B cell (primary cell): ENCODE data around the gene CACNG1. TPM values are rescaled to one million over a fixed set of nuclear protein-coding genes. Genes with fewer than 3 reads are reported as not detected.
"Not testable (repeated sequence)": the region's sequence is repeated elsewhere in the genome, so short reads cannot be mapped to it uniquely, and the experiment has no call there.

Experiments
- ATAC-seq: fragments of 200-7000 bp; cut with Tn5 transposase; one replicate; pipeline ENCODE4 v1.10.0; 2021; ENCODE audit warnings: low read depth, mild to moderate bottlenecking, moderate number of reproducible peaks, moderate library complexity
- CTCF ChIA-PET: fragments of 350-600 bp; sonication (Branson Sonifier 250); formaldehyde crosslinking; loops from one replicate; lab custom pipeline; 2021; ENCODE audit warnings: antibody characterized with exemption, inconsistent platforms; lab: Charles Lee
- POLR2A ChIA-PET: fragments of 350-600 bp; sonication (Branson Sonifier 250); formaldehyde crosslinking; loops from one replicate; lab custom pipeline; 2021; ENCODE audit warnings: antibody characterized with exemption; lab: Charles Lee
- DNase-seq: peaks from one replicate; pipeline ENCODE4 v3.0.0; 2013
- H2AFZ ChIP-seq: 2 replicates; pipeline ENCODE4 v1.6.1; 2012; ENCODE audit warnings: mild to moderate bottlenecking, low read depth, low read length; ENCODE audit not compliant: insufficient read depth, poor library complexity, severe bottlenecking
- H3K27ac ChIP-seq, 2 donors: 1 replicate in 1 of 2; 2 replicates in 1 of 2; pipeline ENCODE4 v1.5.1; 2012 to 2013; ENCODE audit warnings: low read length in 2 of 2, mild to moderate bottlenecking in 2 of 2, moderate library complexity in 1 of 2
- H3K27me3 ChIP-seq, 4 experiments: fragments of 200-600 bp in 1 of 4; sonication (generic) in 1 of 4; replicated peaks in 1 of 4; 1 replicate in 2 of 4; 2 replicates in 2 of 4; pipeline versions ENCODE4 v1.6.1 to v1.7.0; 2013 to 2016; ENCODE audit warnings: low read length in 3 of 4, mild to moderate bottlenecking in 2 of 4, mixed read lengths in 1 of 4, moderate library complexity in 1 of 4; ENCODE audit not compliant: insufficient read depth in 4 of 4, control insufficient read depth in 3 of 4; ENCODE audit errors: control extremely low read depth in 1 of 4
- H3K36me3 ChIP-seq, 2 experiments: replicated peaks in 1 of 2; 1 replicate in 1 of 2; 2 replicates in 1 of 2; pipeline versions ENCODE4 v1.6.1 to v1.7.1; 2013; ENCODE audit warnings: low read length in 1 of 2; ENCODE audit not compliant: insufficient read depth in 2 of 2, control insufficient read depth in 1 of 2; ENCODE audit errors: control extremely low read depth in 1 of 2, extremely low read depth in 1 of 2
- H3K4me1 ChIP-seq, 2 donors: fragments of 200-600 bp in 1 of 2; sonication (generic) in 1 of 2; 1 replicate in 1 of 2; 2 replicates in 1 of 2; pipeline versions ENCODE4 v1.5.1 to v1.6.1; 2013 to 2017; ENCODE audit warnings: low read length in 2 of 2; ENCODE audit not compliant: control insufficient read depth in 2 of 2, insufficient read depth in 2 of 2
- H3K4me2 ChIP-seq: replicated peaks from 2 replicates; pipeline ENCODE3; 2012; ENCODE audit warnings: mild to moderate bottlenecking, low read depth, low read length; ENCODE audit not compliant: poor library complexity, severe bottlenecking
- H3K4me3 ChIP-seq, 5 experiments: fragments of 200-600 bp in 1 of 5; sonication (generic) in 1 of 5; 1 replicate in 3 of 5; 2 replicates in 2 of 5; pipeline versions ENCODE4 v1.5.1 to v1.7.0; 2011 to 2016; ENCODE audit warnings: low read length in 4 of 5, mild to moderate bottlenecking in 4 of 5, low read depth in 2 of 5, control low read depth in 1 of 5, moderate library complexity in 1 of 5; ENCODE audit not compliant: insufficient read depth in 1 of 5; ENCODE audit errors: control extremely low read depth in 1 of 5, extremely low read depth in 1 of 5
- H3K79me2 ChIP-seq: fragments of 200-600 bp; sonication (generic); one replicate; pipeline ENCODE4 v1.6.0; 2016; ENCODE audit warnings: low read length; ENCODE audit not compliant: control insufficient read depth, insufficient read depth
- H3K9ac ChIP-seq: fragments of 200-600 bp; sonication (generic); 2 replicates; pipeline ENCODE4 v1.6.1; 2017; ENCODE audit warnings: mild to moderate bottlenecking, low read length, moderate library complexity
- H3K9me3 ChIP-seq, 3 donors: one replicate each; pipeline versions ENCODE4 v1.6.1 to v1.7.1; 2013; ENCODE audit warnings: low read length in 2 of 3; ENCODE audit not compliant: control insufficient read depth in 2 of 3, insufficient read depth in 1 of 3; ENCODE audit errors: control extremely low read depth in 1 of 3
- H4K20me1 ChIP-seq: 2 replicates; pipeline ENCODE4 v1.6.0; 2012; ENCODE audit warnings: mild to moderate bottlenecking, low read length; ENCODE audit not compliant: insufficient read depth, control insufficient read depth, poor library complexity, severe bottlenecking
- H3K27ac Mint-ChIP-seq: one replicate; pipeline ENCODE4 v1.8.0; 2021; ENCODE audit warnings: mixed read lengths
- H3K27me3 Mint-ChIP-seq: one replicate; pipeline ENCODE4 v1.8.0; 2021; ENCODE audit warnings: mixed read lengths
- H3K4me1 Mint-ChIP-seq: one replicate; pipeline ENCODE4 v1.8.0; 2021; ENCODE audit warnings: mixed read lengths
- H3K4me3 Mint-ChIP-seq: one replicate; pipeline ENCODE4 v1.8.0; 2021; ENCODE audit warnings: mixed read lengths
- H3K9me3 Mint-ChIP-seq: one replicate; pipeline ENCODE4 v1.8.0; 2022; ENCODE audit warnings: mixed read lengths; ENCODE audit not compliant: insufficient read depth
- CTCF ChIP-seq: fragments of 200-600 bp; IDR thresholded peaks from one replicate; pipeline ENCODE4 v1.8.0; 2022; ENCODE audit warnings: antibody characterized with exemption, mild to moderate bottlenecking
- EZH2 ChIP-seq: IDR thresholded peaks from 2 replicates; pipeline ENCODE4 v1.6.1; 2012; ENCODE audit warnings: borderline replicate concordance, low read depth, mild to moderate bottlenecking, moderate library complexity, low read length; ENCODE audit not compliant: insufficient read depth, poor library complexity, severe bottlenecking
- WGBS: methylation state at CpG from one replicate; pipeline ENCODE4 v1.1.5; 2013; ENCODE audit warnings: missing lambda C conversion rate; ENCODE audit not compliant: insufficient coverage; 5-methylcytosine and 5-hydroxymethylcytosine counted together
- intact Hi-C: fragments of 100-400 bp; cut with micrococcal nuclease; formaldehyde crosslinking; loops from one replicate; pipeline ENCODE4 v1.10.0; 2022
- polyA plus RNA-seq: library from polyadenylated mRNA; depleted of rRNA; stranded (reverse); fragments of >200 nt; gene quantifications from 2 replicates; pipeline ENCODE4 v1.2.3, GENCODE V29; 2012
- total RNA-seq, 2 donors: library from RNA; stranded (reverse); fragments of 120-200 nt in 1 of 2; gene quantifications; 1 replicate in 1 of 2; 2 replicates in 1 of 2; pipeline versions ENCODE4 v1.2.3 to v1.2.4, GENCODE V29; 2013 to 2022

Gene CACNG1
- total and polyA plus RNA-seq, 2 donors (not counting 1 experiment from before 2014, with no cell fraction given), result not detected

GRCh38 chr17:67092710-67093109, 48.4 kb downstream of the CACNG1 start:
- intact Hi-C loops, H3K4me1 Mint-ChIP-seq, H3K4me2 ChIP-seq, H3K4me3 Mint-ChIP-seq, H3K27ac ChIP-seq, H3K4me1 ChIP-seq, POLR2A ChIA-PET, H3K4me3 ChIP-seq, H3K27ac Mint-ChIP-seq, H3K9me3 Mint-ChIP-seq, DNase-seq, H3K27me3 ChIP-seq, H2AFZ ChIP-seq, ATAC-seq, H3K27me3 Mint-ChIP-seq, H3K9me3 ChIP-seq, H3K9ac ChIP-seq: not testable (repeated sequence)
- Histone ChIP-seq H3K36me3 (peaks cover 0 to 27% of the 10 kb centered on the region in 2 experiments), H3K79me2 (peaks cover 16% of the 10 kb centered on the region), H4K20me1 (peaks cover 28% of the 10 kb centered on the region)
- no CpG with 5 or more reads among the region's 7 CpGs for WGBS
- CTCF ChIA-PET, result interaction anchor here (0.7 kb wide), 1 partner anchor 1083 kb away, joined by 3 read pairs; no protein-coding TSS in a partner anchor

- Histone ChIP-seq H3K9me3 (no peaks in the 10 kb centered on the region), H3K4me3 (no peak overlapping the region), H3K9ac (no peak overlapping the region), H3K27ac (no peak overlapping the region), H3K27me3 (no peaks in the 10 kb centered on the region), H3K4me2 (no peak overlapping the region), H3K79me2 (peaks cover 16% of the 10 kb centered on the region), H3K36me3 (peaks cover 0 to 27% of the 10 kb centered on the region in 2 experiments), H3K4me1 (no peaks in the 10 kb centered on the region), H4K20me1 (peaks cover 31% of the 10 kb centered on the region), H2AFZ (no peak overlapping the region)
- POLR2A ChIA-PET, result no interaction called here
- CTCF ChIA-PET, result no interaction called here
- no peak for TF ChIP-seq CTCF
- TF ChIP-seq EZH2, result no peak
- Mint-ChIP-seq H3K9me3 (no peaks in the 10 kb centered on the region), H3K27me3 (no peaks in the 10 kb centered on the region), H3K4me1 (peaks cover 2% of the 10 kb centered on the region), H3K27ac (no peak overlapping the region), H3K4me3 (no peak overlapping the region)
- ATAC-seq (no peak), DNase-seq (no peak)
- WGBS, result 100% methylated on average over 2 of the region's 2 CpGs
- intact Hi-C loops, result no loop called here
These were observed 49.0 kb downstream of the CACNG1 start for GRCh38 chr17:67093348-67093747.

- intact Hi-C loops, H3K27ac ChIP-seq, DNase-seq, H3K4me2 ChIP-seq, CTCF ChIA-PET, POLR2A ChIA-PET, H3K4me3 ChIP-seq, H3K4me3 Mint-ChIP-seq, H3K4me1 Mint-ChIP-seq, H3K9me3 Mint-ChIP-seq, H3K9me3 ChIP-seq, H3K27ac Mint-ChIP-seq, H3K27me3 ChIP-seq, ATAC-seq, H3K27me3 Mint-ChIP-seq, H2AFZ ChIP-seq, H3K4me1 ChIP-seq, H3K9ac ChIP-seq: not testable (repeated sequence)
- Histone ChIP-seq H3K79me2 (peaks cover 10% of the 10 kb centered on the region), H3K36me3 (peaks cover 1 to 23% of the 10 kb centered on the region in 2 experiments), H4K20me1 (peaks cover 24% of the 10 kb centered on the region)
- WGBS, result 50% methylated on average over 1 of the region's 1 CpG
These were observed 50.9 kb downstream of the CACNG1 start for GRCh38 chr17:67095291-67095690.
